DND-41 (cell line): Measurements from ENCODE around the gene USP35.

Experiments
- CTCF ChIP-seq: IDR thresholded peaks from 2 replicates; pipeline ENCODE4 v1.5.1; 2012; ENCODE audit warnings: borderline replicate concordance, low read length, moderate library complexity, mild to moderate bottlenecking; ENCODE audit not compliant: poor library complexity, severe bottlenecking; ENCODE audit errors: extremely low read depth
- EZH2 ChIP-seq: IDR thresholded peaks from 3 replicates; pipeline ENCODE4 v1.6.1; 2012; ENCODE audit warnings: borderline replicate concordance, low read depth, mild to moderate bottlenecking, moderate library complexity, low read length, inconsistent platforms; ENCODE audit not compliant: severe bottlenecking

- TF ChIP-seq CTCF, result no peak
- no peak for TF ChIP-seq EZH2
Measured at GRCh38 chr11:78209478-78209877, 20.8 kb downstream of the USP35 start.
